ENCODE measurements around the gene PARD3B.

Gene PARD3B

DNA sequence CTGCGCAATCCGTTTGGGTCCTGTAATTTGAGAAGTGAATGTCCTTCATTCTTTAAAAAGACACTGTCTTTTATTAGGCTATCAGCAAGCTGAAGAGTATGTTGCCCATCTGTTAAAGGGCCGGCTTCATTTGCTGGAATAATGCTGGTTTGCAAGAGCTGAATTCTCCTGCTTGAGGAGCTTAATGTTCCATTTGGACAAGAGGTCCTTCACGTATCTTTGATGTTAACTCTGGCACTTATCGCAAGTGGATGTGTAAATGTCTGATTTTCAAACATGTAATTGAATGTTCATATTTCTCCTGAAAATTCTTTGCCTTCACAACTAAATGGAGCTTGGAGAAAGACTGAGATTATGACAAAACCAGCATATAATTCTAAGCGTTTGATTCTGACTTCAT, 856.2 kb downstream of the PARD3B start:
- ChIA-PET CTCF (no interaction called here), POLR2A (no interaction called here)
- TF ChIP-seq CTBP1 (IDR thresholded peaks at IDR 0.05; ENCODE audit: borderline replicate concordance) = no peak
- no peak for TF ChIP-seq FOXK2 (IDR thresholded peaks at IDR 0.05)
- no peak for TF ChIP-seq TARDBP (IDR thresholded peaks at IDR 0.05)
- TF ChIP-seq, protein P1, sequence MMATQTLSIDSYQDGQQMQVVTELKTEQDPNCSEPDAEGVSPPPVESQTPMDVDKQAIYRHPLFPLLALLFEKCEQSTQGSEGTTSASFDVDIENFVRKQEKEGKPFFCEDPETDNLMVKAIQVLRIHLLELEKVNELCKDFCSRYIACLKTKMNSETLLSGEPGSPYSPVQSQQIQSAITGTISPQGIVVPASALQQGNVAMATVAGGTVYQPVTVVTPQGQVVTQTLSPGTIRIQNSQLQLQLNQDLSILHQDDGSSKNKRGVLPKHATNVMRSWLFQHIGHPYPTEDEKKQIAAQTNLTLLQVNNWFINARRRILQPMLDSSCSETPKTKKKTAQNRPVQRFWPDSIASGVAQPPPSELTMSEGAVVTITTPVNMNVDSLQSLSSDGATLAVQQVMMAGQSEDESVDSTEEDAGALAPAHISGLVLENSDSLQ (IDR thresholded peaks at IDR 0.05) = no peak
- no peak for TF ChIP-seq ZNF384 (IDR thresholded peaks at IDR 0.05)
- no peak for TF ChIP-seq SUZ12 (IDR thresholded peaks at IDR 0.05)
- TF ChIP-seq HDGF (IDR thresholded peaks at IDR 0.05; ENCODE audit: borderline replicate concordance) = no peak
- no peak for TF ChIP-seq FOXA1 (IDR thresholded peaks at IDR 0.05)
- TF ChIP-seq SP1 (IDR thresholded peaks at IDR 0.05) = no peak
- no peak for TF ChIP-seq ELF4 (IDR thresholded peaks at IDR 0.05)
- TF ChIP-seq ARNT (IDR thresholded peaks at IDR 0.05) = no peak
- no peak for TF ChIP-seq NFRKB (IDR thresholded peaks at IDR 0.05)
- TF ChIP-seq FOXM1 (IDR thresholded peaks at IDR 0.05; ENCODE audit: borderline replicate concordance) = no peak
- DNase-seq (ENCODE audit: extremely low spot score) = no peak

DNA sequence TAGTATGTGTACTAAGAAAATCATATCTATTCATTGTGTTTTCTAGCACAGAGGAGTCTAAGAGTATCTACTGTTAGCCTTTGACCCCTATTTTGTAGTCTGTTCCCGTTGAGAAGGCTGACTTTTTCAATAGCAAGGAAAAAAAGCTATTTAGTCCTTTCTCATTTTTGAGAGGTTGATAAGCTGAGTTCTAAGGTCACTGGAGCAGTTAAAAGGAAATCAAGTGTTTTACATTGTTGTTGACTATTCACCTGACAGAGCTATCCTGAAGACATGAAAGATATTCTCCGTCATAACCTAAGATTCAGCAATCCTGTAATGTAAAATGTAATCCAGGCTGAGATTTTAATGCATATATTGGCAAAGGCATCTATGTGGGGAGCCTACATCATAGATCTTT, 856.7 kb downstream of the PARD3B start:
- POLR2A ChIA-PET = no interaction called here
- CTCF ChIA-PET = no interaction called here
- TF ChIP-seq FOXM1 (IDR thresholded peaks at IDR 0.05; ENCODE audit: borderline replicate concordance) = no peak
- TF ChIP-seq L3MBTL2 (conservative IDR thresholded peaks at IDR 0.05) = no peak
- DNase-seq (ENCODE audit: extremely low spot score) = no peak

DNA sequence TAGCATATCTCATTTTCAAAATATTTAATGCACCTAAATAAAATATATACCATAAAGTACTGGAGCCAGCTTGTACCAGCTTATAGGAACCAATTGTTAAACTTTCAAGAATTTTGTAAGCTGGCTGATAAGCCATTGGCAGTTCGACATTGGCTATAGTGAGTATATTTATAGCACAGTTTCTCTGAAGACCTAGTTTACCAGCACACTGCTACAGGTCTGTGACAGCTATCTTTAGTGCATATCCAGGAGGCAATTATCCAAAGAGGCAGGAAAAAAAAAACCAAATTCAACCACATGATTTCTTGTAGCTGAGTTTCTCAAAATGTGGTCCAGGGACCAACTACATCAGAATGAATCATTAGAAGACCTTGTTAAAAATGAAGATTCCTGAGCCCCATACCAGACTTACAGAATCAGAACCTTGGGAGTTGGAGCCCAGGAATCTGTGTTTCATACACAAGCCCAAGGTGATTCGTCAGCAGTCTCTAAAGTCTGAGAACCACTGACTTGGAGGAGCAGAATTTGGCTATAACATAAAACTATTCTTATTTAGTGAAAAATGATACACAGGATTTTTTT, 858.1 kb downstream of the PARD3B start:
- CTCF ChIA-PET = no interaction called here
- TF ChIP-seq L3MBTL2 (conservative IDR thresholded peaks at IDR 0.05) = no peak
- TF ChIP-seq HDGF (IDR thresholded peaks at IDR 0.05; ENCODE audit: borderline replicate concordance) = no peak
- no peak for TF ChIP-seq LEF1 (IDR thresholded peaks at IDR 0.05; ENCODE audit: borderline replicate concordance)
- TF ChIP-seq CTBP1 (IDR thresholded peaks at IDR 0.05; ENCODE audit: borderline replicate concordance) = no peak
- TF ChIP-seq NFRKB (IDR thresholded peaks at IDR 0.05) = no peak
- TF ChIP-seq FOXK2 (IDR thresholded peaks at IDR 0.05) = no peak
- TF ChIP-seq BHLHE40 (IDR thresholded peaks at IDR 0.05; ENCODE audit: borderline replicate concordance) = no peak
- TF ChIP-seq FOXM1 (IDR thresholded peaks at IDR 0.05; ENCODE audit: borderline replicate concordance) = no peak
- no peak for TF ChIP-seq SP1 (IDR thresholded peaks at IDR 0.05)
- TF ChIP-seq FOXA1 (IDR thresholded peaks at IDR 0.05) = no peak
- TF ChIP-seq ELF4 (IDR thresholded peaks at IDR 0.05) = no peak
- no peak for TF ChIP-seq ZNF384 (IDR thresholded peaks at IDR 0.05)
- no peak for TF ChIP-seq TARDBP (IDR thresholded peaks at IDR 0.05)
- POLR2A ChIA-PET = no interaction called here
- DNase-seq (ENCODE audit: extremely low spot score) = no peak

DNA sequence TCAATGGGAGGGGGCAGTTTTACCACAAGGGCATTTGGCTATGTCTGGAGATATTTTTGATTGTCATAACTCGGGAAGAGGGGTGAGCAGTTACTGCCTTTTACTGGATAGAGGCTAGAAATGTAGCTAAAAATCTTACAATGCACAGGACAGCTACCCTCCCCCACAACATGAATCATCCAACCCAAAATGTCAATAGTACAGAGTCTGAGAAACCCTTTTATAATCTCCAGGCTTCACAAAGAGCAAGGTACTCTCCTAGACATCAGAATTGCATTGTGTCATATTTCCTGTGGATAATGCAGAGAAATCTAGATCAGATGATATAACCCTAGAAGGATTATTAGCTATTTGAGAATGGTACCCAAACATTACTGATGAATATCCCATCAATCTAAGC, 859.9 kb downstream of the PARD3B start:
- TF ChIP-seq FOXK2 (IDR thresholded peaks at IDR 0.05) (no peak), ELF4 (IDR thresholded peaks at IDR 0.05) (no peak), SP1 (IDR thresholded peaks at IDR 0.05) (no peak), BHLHE40 (IDR thresholded peaks at IDR 0.05; ENCODE audit: borderline replicate concordance) (no peak), LEF1 (IDR thresholded peaks at IDR 0.05; ENCODE audit: borderline replicate concordance) (no peak), CTBP1 (IDR thresholded peaks at IDR 0.05; ENCODE audit: borderline replicate concordance) (no peak), HDGF (IDR thresholded peaks at IDR 0.05; ENCODE audit: borderline replicate concordance) (no peak), L3MBTL2 (conservative IDR thresholded peaks at IDR 0.05) (no peak), FOXA1 (IDR thresholded peaks at IDR 0.05) (no peak), TARDBP (IDR thresholded peaks at IDR 0.05) (no peak)
- TF ChIP-seq, protein P1 (IDR thresholded peaks at IDR 0.05) = no peak
- CTCF ChIA-PET = no interaction called here

GRCh38 chr2:205405752-205406151, 860.5 kb downstream of the PARD3B start:
- TF ChIP-seq SP1 (IDR thresholded peaks at IDR 0.05) = no peak
- TF ChIP-seq LEF1 (IDR thresholded peaks at IDR 0.05; ENCODE audit: borderline replicate concordance) = no peak
- TF ChIP-seq, protein P1 (IDR thresholded peaks at IDR 0.05) = no peak
- TF ChIP-seq CTBP1 (IDR thresholded peaks at IDR 0.05; ENCODE audit: borderline replicate concordance) = no peak
- TF ChIP-seq FOXA1 (IDR thresholded peaks at IDR 0.05) = no peak
- no peak for TF ChIP-seq NFRKB (IDR thresholded peaks at IDR 0.05)
- ChIA-PET CTCF (no interaction called here), POLR2A (no interaction called here)
- DNase-seq (ENCODE audit: extremely low spot score) = no peak

More for the DNA sequence above, 859.9 kb downstream of the PARD3B start:
- no peak for DNase-seq (ENCODE audit: extremely low spot score)
- POLR2A ChIA-PET = no interaction called here

DNA sequence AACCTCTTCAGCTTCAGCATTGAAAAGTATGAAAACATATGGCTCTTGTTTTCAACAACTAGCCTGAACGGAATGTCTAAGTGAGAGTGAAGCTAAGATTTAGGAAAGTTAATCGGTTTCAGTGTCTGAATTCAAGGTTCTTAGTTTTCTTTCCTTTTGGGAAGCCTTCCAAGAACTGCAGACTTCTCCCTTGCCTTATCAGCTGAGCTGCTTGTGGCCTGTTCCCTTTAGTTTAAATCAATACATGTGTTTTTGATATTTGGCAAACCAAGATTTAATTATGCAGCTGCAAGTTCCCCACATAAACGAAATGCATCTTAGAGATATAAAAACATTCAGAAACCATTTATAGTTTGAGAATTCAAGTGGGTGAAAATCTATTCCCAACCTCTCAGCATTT, 862.7 kb downstream of the PARD3B start:
- TF ChIP-seq, protein P1 (IDR thresholded peaks at IDR 0.05) = no peak
- no peak for TF ChIP-seq LEF1 (IDR thresholded peaks at IDR 0.05; ENCODE audit: borderline replicate concordance)
- TF ChIP-seq ZNF384 (IDR thresholded peaks at IDR 0.05) = no peak
- TF ChIP-seq SP1 (IDR thresholded peaks at IDR 0.05) = no peak
- TF ChIP-seq TARDBP (IDR thresholded peaks at IDR 0.05) = no peak
- TF ChIP-seq FOXM1 (IDR thresholded peaks at IDR 0.05; ENCODE audit: borderline replicate concordance) = no peak
- no peak for TF ChIP-seq ELF4 (IDR thresholded peaks at IDR 0.05)
- TF ChIP-seq ARNT (IDR thresholded peaks at IDR 0.05) = no peak
- TF ChIP-seq SUZ12 (IDR thresholded peaks at IDR 0.05) = no peak
- no peak for TF ChIP-seq FOXK2 (IDR thresholded peaks at IDR 0.05)
- TF ChIP-seq FOXA1 (IDR thresholded peaks at IDR 0.05) = no peak
- ChIA-PET POLR2A (no interaction called here), CTCF (no interaction called here)
- no peak for DNase-seq (ENCODE audit: extremely low spot score)
